ENCODE results near the gene DQX1. TPM values are rescaled to one million over a fixed set of nuclear protein-coding genes. Genes with fewer than 3 reads are reported as not detected.

The DQX1 gene
- polyA plus RNA-seq, 1 donor from 2014 or later: 0.59 TPM

DNA sequence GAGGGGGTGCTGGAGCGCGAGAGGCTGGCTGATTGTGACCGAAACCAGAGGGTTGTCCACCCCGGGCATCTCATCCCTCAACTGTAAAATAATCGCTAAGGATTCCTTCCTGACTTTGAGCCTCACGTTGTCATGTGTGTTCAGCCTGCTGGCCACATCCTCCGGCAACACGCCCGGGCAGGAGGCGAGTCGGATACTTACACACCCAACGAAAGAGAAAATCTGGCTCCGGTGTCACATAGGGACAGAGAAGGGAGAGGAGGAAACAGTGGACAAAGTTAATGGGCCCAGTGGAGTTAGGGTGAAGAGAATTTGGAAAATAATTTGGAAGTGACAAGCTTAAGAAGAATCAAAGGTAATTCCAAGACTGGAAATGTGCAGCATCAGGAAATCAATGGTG, 9.4 kb downstream of the DQX1 start:
- no peak for TF ChIP-seq POLR2AphosphoS5 (IDR thresholded peaks at IDR 0.05)
- no peak for TF ChIP-seq RAD21 (conservative IDR thresholded peaks at IDR 0.05)
- TF ChIP-seq SMC3 (conservative IDR thresholded peaks at IDR 0.05; ENCODE audit: poor library complexity): no peak
- TF ChIP-seq, protein P1, sequence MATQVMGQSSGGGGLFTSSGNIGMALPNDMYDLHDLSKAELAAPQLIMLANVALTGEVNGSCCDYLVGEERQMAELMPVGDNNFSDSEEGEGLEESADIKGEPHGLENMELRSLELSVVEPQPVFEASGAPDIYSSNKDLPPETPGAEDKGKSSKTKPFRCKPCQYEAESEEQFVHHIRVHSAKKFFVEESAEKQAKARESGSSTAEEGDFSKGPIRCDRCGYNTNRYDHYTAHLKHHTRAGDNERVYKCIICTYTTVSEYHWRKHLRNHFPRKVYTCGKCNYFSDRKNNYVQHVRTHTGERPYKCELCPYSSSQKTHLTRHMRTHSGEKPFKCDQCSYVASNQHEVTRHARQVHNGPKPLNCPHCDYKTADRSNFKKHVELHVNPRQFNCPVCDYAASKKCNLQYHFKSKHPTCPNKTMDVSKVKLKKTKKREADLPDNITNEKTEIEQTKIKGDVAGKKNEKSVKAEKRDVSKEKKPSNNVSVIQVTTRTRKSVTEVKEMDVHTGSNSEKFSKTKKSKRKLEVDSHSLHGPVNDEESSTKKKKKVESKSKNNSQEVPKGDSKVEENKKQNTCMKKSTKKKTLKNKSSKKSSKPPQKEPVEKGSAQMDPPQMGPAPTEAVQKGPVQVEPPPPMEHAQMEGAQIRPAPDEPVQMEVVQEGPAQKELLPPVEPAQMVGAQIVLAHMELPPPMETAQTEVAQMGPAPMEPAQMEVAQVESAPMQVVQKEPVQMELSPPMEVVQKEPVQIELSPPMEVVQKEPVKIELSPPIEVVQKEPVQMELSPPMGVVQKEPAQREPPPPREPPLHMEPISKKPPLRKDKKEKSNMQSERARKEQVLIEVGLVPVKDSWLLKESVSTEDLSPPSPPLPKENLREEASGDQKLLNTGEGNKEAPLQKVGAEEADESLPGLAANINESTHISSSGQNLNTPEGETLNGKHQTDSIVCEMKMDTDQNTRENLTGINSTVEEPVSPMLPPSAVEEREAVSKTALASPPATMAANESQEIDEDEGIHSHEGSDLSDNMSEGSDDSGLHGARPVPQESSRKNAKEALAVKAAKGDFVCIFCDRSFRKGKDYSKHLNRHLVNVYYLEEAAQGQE (IDR thresholded peaks at IDR 0.05; ENCODE audit: borderline replicate concordance): no peak
- TF ChIP-seq EZH2 (IDR thresholded peaks at IDR 0.05; ENCODE audit: borderline replicate concordance, insufficient read depth, low read length, poor library complexity, severe bottlenecking): no peak
- TF ChIP-seq, protein P2, sequence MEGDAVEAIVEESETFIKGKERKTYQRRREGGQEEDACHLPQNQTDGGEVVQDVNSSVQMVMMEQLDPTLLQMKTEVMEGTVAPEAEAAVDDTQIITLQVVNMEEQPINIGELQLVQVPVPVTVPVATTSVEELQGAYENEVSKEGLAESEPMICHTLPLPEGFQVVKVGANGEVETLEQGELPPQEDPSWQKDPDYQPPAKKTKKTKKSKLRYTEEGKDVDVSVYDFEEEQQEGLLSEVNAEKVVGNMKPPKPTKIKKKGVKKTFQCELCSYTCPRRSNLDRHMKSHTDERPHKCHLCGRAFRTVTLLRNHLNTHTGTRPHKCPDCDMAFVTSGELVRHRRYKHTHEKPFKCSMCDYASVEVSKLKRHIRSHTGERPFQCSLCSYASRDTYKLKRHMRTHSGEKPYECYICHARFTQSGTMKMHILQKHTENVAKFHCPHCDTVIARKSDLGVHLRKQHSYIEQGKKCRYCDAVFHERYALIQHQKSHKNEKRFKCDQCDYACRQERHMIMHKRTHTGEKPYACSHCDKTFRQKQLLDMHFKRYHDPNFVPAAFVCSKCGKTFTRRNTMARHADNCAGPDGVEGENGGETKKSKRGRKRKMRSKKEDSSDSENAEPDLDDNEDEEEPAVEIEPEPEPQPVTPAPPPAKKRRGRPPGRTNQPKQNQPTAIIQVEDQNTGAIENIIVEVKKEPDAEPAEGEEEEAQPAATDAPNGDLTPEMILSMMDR (IDR thresholded peaks at IDR 0.05; ENCODE audit: poor library complexity, severe bottlenecking): no peak
- no peak for TF ChIP-seq TAF1 (IDR thresholded peaks at IDR 0.05; ENCODE audit: low read depth)
- TF ChIP-seq EP300 (conservative IDR thresholded peaks at IDR 0.05; ENCODE audit: poor library complexity, severe bottlenecking): no peak
- no peak for TF ChIP-seq MXI1 (conservative IDR thresholded peaks at IDR 0.05; ENCODE audit: poor library complexity, severe bottlenecking)
- Histone ChIP-seq H3K27me3 (ENCODE audit: insufficient read depth, low read depth, low read length) (peaks cover 97% of the 10 kb centered on the region), H2AFZ (ENCODE audit: low read depth, low read length) (no peak overlapping the region), H3F3A (ENCODE audit: insufficient read depth, low read length, poor library complexity, severe bottlenecking) (no peaks in the 10 kb centered on the region), H3K9me2 (ENCODE audit: insufficient read depth, low read length) (no peaks in the 10 kb centered on the region), H3K4me3 (ENCODE audit: low read length) (peak overlapping the region; percentile 53), H3K9ac (ENCODE audit: low read length) (no peak overlapping the region), H3K79me2 (replicated peaks; ENCODE audit: insufficient read depth, low read length) (no peaks in the 10 kb centered on the region), H4K20me1 (ENCODE audit: insufficient read depth) (no peaks in the 10 kb centered on the region), H3K27ac (ENCODE audit: low read length) (no peak overlapping the region), H3K4me2 (ENCODE audit: low read length) (no peak overlapping the region), H3K9me3 (ENCODE audit: low read length) (no peaks in the 10 kb centered on the region), H3K36me3 (ENCODE audit: insufficient read depth, low read length) (no peaks in the 10 kb centered on the region)

GRCh38 chr2:74515981-74516633, 9.9 kb downstream of the DQX1 start:
- H3K27me3 ChIP-seq (ENCODE audit: insufficient read depth, low read depth, low read length): peaks cover 99% of the 10 kb centered on the region
- H3K79me2 ChIP-seq (replicated peaks; ENCODE audit: insufficient read depth, low read length): no peaks in the 10 kb centered on the region
- H4K20me1 ChIP-seq (ENCODE audit: insufficient read depth): no peaks in the 10 kb centered on the region
- H3K9me2 ChIP-seq (ENCODE audit: insufficient read depth, low read length): no peaks in the 10 kb centered on the region
- no peaks in the 10 kb centered on the region for H3F3A ChIP-seq (ENCODE audit: insufficient read depth, low read length, poor library complexity, severe bottlenecking)
- no peak overlapping the region for H2AFZ ChIP-seq (ENCODE audit: low read depth, low read length)
- H3K9me3 ChIP-seq (ENCODE audit: low read length): no peaks in the 10 kb centered on the region
- H3K9ac ChIP-seq (ENCODE audit: low read length): no peak overlapping the region
- H3K27ac ChIP-seq (ENCODE audit: low read length): no peak overlapping the region
- no peak overlapping the region for H3K4me2 ChIP-seq (ENCODE audit: low read length)
- H3K4me3 ChIP-seq (ENCODE audit: low read length): peak overlapping the region; percentile 53
- TF ChIP-seq POLR2AphosphoS5 (IDR thresholded peaks at IDR 0.05): no peak
- no peak for TF ChIP-seq EP300 (conservative IDR thresholded peaks at IDR 0.05; ENCODE audit: poor library complexity, severe bottlenecking)
- TF ChIP-seq EZH2 (IDR thresholded peaks at IDR 0.05; ENCODE audit: borderline replicate concordance, insufficient read depth, low read length, poor library complexity, severe bottlenecking): no peak
- TF ChIP-seq, protein P2 (IDR thresholded peaks at IDR 0.05; ENCODE audit: poor library complexity, severe bottlenecking): no peak
- TF ChIP-seq SMC3 (conservative IDR thresholded peaks at IDR 0.05; ENCODE audit: poor library complexity): no peak
- TF ChIP-seq MXI1 (conservative IDR thresholded peaks at IDR 0.05; ENCODE audit: poor library complexity, severe bottlenecking): no peak
- TF ChIP-seq RAD21 (conservative IDR thresholded peaks at IDR 0.05): no peak
- TF ChIP-seq, protein P1 (IDR thresholded peaks at IDR 0.05; ENCODE audit: borderline replicate concordance): no peak
- no peak for TF ChIP-seq TAF1 (IDR thresholded peaks at IDR 0.05; ENCODE audit: low read depth)
- H3K36me3 ChIP-seq (ENCODE audit: insufficient read depth, low read length): no peaks in the 10 kb centered on the region
